Stimulated activated CD8-positive, alpha-beta memory T cell treated with anti-CD3 and anti-CD28 coated beads, Interleukin-2, amount 100 ng/mL, for 48 hours (primary cell): ENCODE results near the gene WRAP73.

ENCODE experiments used
- DNase-seq, 2 donors: peaks; one replicate each; pipeline ENCODE4 v3.0.0-alpha.2; 2020; ENCODE audit warnings: low read depth in 2 of 2

WRAP73 gene

GRCh38 chr1:3669421-3669821 lies 19.5 kb upstream of the WRAP73 start:
- DNase-seq = no peak

GRCh38 chr1:3668585-3669300 lies 18.8 kb upstream of the WRAP73 start:
- DNase-seq = no peak

GRCh38 chr1:3668148-3668547 lies 18.2 kb upstream of the WRAP73 start:
- DNase-seq = no peak

- DNase-seq = no peak
Measured at GRCh38 chr1:3664700-3665375, 14.9 kb upstream of the WRAP73 start.

- DNase-seq = no peak
Measured at GRCh38 chr1:3663999-3664699, 14.2 kb upstream of the WRAP73 start.

- no peak for DNase-seq
Measured at GRCh38 chr1:3662080-3662671, 12.3 kb upstream of the WRAP73 start.

- DNase-seq = no peak
Measured at GRCh38 chr1:3661631-3662030, 11.7 kb upstream of the WRAP73 start.

GRCh38 chr1:3660704-3661103 lies 10.8 kb upstream of the WRAP73 start:
- DNase-seq = no peak

- DNase-seq = no peak
Measured at GRCh38 chr1:3659093-3659492, 9.2 kb upstream of the WRAP73 start.

- DNase-seq = no peak
Measured at GRCh38 chr1:3658231-3658615, 8.3 kb upstream of the WRAP73 start.

GRCh38 chr1:3657578-3658230 lies 7.8 kb upstream of the WRAP73 start:
- no peak for DNase-seq

GRCh38 chr1:3657096-3657475 lies 7.2 kb upstream of the WRAP73 start:
- DNase-seq = no peak

GRCh38 chr1:3656450-3657095 lies 6.7 kb upstream of the WRAP73 start:
- DNase-seq = no peak

- DNase-seq = no peak
Measured at GRCh38 chr1:3654549-3655281, 4.8 kb upstream of the WRAP73 start.

GRCh38 chr1:3653286-3653618 lies 3.3 kb upstream of the WRAP73 start:
- no peak for DNase-seq

- DNase-seq = no peak
Measured at GRCh38 chr1:3652548-3653285, 2.8 kb upstream of the WRAP73 start.

- no peak for DNase-seq
Measured at GRCh38 chr1:3651930-3652547, 2.1 kb upstream of the WRAP73 start, which contains the start of gene TP73. TSS of gene TP73 (plus strand) at chr1:3652516. CDS start at chr1:3682366, 29,850 bp downstream.

- DNase-seq = no peak
Measured at GRCh38 chr1:3651026-3651929, 1.4 kb upstream of the WRAP73 start.
